Measurements from ENCODE around the gene CYP26C1. TPM values are rescaled to one million over a fixed set of nuclear protein-coding genes. Genes with fewer than 3 reads are reported as not detected.

CYP26C1 gene
- total RNA-seq, 1 experiment from 2014 or later, result not detected

GRCh38 chr10:93063144-93063976 lies 2.8 kb downstream of the CYP26C1 start:
- in situ Hi-C loops (cut with HindIII; ENCODE audit: low sequenced_read_pairs), result no loop called here
- DNase-seq (ENCODE audit: low spot score), result no peak

DNA sequence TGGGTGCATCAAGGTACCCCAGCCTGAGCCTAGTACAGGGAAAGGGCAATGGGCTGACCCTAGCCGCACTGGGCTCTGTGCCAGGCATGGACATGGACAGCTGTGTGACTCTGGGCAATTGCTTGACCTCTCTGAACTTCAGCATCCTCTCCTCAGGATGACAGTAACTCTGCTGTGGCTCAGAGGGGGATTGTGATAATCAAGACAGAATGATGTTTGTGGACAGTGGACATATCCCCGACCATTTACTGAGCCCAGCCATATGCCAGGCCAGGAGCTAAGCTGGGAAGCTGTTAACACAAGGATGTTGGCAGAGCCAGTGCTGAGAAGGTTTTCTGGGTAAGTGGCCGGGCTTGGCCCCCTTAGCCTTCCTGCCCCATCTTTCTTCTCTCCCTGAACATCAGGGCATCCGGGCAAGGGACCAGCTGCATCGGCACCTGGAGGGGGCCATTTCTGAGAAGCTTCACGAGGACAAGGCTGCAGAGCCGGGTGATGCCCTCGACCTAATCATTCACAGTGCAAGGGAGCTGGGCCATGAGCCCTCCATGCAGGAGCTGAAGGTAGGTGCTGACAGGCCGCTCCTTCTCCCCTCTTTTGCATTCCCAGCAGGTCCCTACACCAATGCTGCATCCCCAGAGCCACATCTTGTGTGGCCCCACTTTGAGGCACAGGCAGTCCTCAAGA lies 3.5 kb downstream of the CYP26C1 start:
- no peak for DNase-seq (ENCODE audit: low spot score)

DNA sequence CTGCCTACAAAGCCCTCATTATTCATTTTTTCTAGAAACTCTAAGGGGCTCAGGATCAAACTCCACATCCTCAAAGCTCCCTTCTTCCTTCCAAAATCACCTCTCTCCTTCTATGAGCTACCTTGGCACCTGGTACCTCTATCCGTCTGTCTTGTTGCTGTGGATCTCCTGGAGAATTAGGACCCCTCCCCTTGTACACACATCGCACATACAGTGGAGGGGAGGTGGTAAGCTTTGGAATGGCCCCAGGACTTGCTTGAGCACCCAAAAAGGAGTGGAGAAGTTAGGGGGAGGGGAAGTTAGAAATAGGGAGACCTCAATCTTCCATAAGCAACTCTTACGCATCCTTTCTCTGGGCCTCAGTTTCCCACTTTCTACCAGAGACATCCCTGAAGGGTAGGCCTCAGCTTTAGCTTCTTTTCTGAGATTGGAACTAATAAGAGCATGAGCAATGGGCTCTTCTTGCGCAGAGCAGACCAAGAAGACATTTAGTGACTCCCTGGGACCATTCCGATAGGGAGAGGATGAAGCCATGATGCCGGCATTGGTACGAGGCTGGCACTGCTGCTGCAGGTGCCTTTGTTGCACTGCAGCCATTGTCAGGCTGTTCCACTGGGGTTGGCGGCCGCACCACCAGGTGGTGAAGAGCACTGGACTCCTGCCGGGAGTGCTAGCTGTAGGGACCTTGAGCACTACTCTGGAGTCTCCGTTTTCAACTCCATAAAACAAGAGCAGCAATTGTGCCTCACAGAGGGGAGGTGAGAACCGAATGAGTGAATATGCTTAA lies 4.5 kb downstream of the CYP26C1 start:
- no peak for DNase-seq (ENCODE audit: low spot score)
- in situ Hi-C loops (cut with HindIII; ENCODE audit: low sequenced_read_pairs), result no loop called here

More for the DNA sequence above, 3.5 kb downstream of the CYP26C1 start:
- in situ Hi-C loops (cut with HindIII; ENCODE audit: low sequenced_read_pairs), result no loop called here

- DNase-seq (ENCODE audit: low spot score), result no peak
- in situ Hi-C loops (cut with HindIII; ENCODE audit: low sequenced_read_pairs), result no loop called here
Observed at GRCh38 chr10:93065675-93066543, 5.3 kb downstream of the CYP26C1 start.

- no peak for DNase-seq (ENCODE audit: low spot score)
- in situ Hi-C loops (cut with HindIII; ENCODE audit: low sequenced_read_pairs), result no loop called here
Observed at GRCh38 chr10:93066544-93066913, 5.9 kb downstream of the CYP26C1 start.

- in situ Hi-C loops (cut with HindIII; ENCODE audit: low sequenced_read_pairs), result no loop called here
- DNase-seq (ENCODE audit: low spot score), result no peak
Observed at GRCh38 chr10:93067443-93068365, 7.1 kb downstream of the CYP26C1 start.

- no peak for DNase-seq (ENCODE audit: low spot score)
- in situ Hi-C loops (cut with HindIII; ENCODE audit: low sequenced_read_pairs), result no loop called here
Observed at GRCh38 chr10:93068411-93069244, 8.0 kb downstream of the CYP26C1 start.

GRCh38 chr10:93069245-93069561 lies 8.6 kb downstream of the CYP26C1 start:
- in situ Hi-C loops (cut with HindIII; ENCODE audit: low sequenced_read_pairs), result no loop called here
- no peak for DNase-seq (ENCODE audit: low spot score)

DNA sequence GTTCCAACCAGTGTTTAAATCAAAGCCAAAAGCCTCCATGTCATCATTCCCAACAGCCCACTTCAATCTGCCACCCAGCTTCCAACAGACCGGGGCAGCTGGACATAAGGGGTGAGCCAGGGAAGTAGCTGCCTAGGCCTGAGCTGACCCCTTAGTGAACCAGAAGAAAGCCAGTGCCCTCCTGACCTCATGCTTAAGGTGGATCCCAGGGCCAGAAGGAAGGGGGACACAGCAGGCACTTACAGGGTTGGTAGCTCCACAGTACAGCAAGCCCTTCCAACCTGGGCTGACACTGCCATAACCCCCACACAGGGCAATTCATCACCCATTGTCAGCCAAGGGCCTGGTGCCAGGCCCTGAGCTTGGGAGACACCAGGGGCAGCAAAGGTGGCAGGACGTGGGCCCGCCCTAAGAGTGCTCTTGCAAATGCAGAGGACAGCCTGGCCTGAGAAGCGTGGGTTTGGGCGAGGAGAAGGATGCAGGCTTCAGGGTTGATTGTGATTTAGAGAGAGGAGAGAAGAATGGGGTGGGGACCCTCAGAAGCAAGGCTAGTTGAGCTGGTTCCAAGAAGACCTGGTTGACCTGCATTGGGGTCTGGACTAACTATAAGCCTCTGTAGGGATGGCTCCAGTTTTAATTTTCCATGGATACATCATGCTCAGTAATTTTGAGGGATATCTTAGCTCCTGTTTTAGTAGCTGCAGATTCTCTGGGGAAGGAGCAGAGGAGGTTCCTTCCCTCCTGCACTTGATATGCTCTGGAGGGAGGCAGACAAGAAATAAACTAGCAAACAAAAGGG lies 10.0 kb downstream of the CYP26C1 start:
- no peak for DNase-seq (ENCODE audit: low spot score)
- in situ Hi-C loops (cut with HindIII; ENCODE audit: low sequenced_read_pairs), result no loop called here

DNA sequence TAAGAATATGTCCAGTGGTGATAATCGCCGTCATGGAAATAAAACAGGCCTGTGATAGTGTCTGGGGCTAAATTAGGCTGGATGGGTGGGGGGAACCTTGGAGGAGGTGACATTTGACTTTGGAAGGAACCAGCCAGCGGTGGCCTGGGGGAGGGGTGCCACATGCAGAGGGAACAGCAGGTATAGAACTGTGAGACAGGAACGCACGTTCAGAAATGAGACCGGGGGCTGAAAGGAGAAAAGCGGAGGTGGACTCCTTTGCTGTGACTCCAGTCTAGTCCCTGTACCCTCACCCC lies 10.5 kb downstream of the CYP26C1 start:
- no peak for DNase-seq (ENCODE audit: low spot score)
- in situ Hi-C loops (cut with HindIII; ENCODE audit: low sequenced_read_pairs), result no loop called here

DNA sequence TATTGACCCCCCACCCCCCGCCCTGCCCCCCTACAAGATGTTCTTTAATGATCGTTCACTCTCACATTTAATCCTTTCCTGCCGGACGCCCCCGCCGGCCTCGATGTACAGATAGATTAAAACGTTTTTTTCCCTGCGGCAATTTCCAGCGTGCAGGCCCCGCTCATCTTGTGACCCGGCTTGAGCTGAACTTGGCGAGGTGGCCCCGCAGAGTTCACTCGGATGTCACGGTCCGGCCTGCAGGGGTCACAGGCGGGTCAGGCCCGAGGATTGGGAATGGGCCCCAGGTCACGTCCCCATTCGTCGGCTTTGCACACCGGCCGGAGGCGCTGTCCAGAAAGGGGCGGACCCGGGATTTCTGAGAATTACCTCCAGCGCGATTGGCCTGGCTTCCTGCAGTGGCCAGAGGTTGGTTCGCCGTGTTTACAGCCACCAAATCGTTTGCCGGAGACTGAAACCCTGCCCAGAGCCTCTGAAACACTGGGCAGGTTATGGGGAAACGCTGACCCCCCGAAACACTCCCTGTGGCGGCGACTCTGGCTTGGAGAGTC lies 11.2 kb downstream of the CYP26C1 start:
- in situ Hi-C loops (cut with HindIII; ENCODE audit: low sequenced_read_pairs), result no loop called here
- DNase-seq (ENCODE audit: low spot score), result no peak

- no peak for DNase-seq (ENCODE audit: low spot score)
- in situ Hi-C loops (cut with HindIII; ENCODE audit: low sequenced_read_pairs), result no loop called here
Observed at GRCh38 chr10:93072225-93072712, 11.7 kb downstream of the CYP26C1 start.

GRCh38 chr10:93072713-93073538 lies 12.3 kb downstream of the CYP26C1 start:
- in situ Hi-C loops (cut with HindIII; ENCODE audit: low sequenced_read_pairs), result no loop called here
- DNase-seq (ENCODE audit: low spot score), result no peak

- in situ Hi-C loops (cut with HindIII; ENCODE audit: low sequenced_read_pairs), result no loop called here
- DNase-seq (ENCODE audit: low spot score), result no peak
Observed at GRCh38 chr10:93073539-93074146, 13.0 kb downstream of the CYP26C1 start, which contains the start of gene CYP26A1. Gene CYP26A1, plus strand, starts transcription at chr10:93073893. Its CDS starts 42 bp downstream, at chr10:93073935.

GRCh38 chr10:93074147-93074596 lies 13.6 kb downstream of the CYP26C1 start:
- in situ Hi-C loops (cut with HindIII; ENCODE audit: low sequenced_read_pairs), result no loop called here
- no peak for DNase-seq (ENCODE audit: low spot score)

All from G401 (cell line).